ENCODE data around the gene MEPE. TPM values are rescaled to one million over a fixed set of nuclear protein-coding genes. Genes with fewer than 3 reads are reported as not detected.

Gene MEPE
- polyA plus RNA-seq, 1 donor from 2014 or later, result not detected

GRCh38 chr4:87802858-87803257 lies 29.9 kb upstream of the MEPE start:
- Histone ChIP-seq H3K9me2 (ENCODE audit: insufficient read depth, low read length) (no peaks in the 10 kb centered on the region), H3K9ac (ENCODE audit: low read length) (no peak overlapping the region), H3K27me3 (ENCODE audit: insufficient read depth, low read depth, low read length) (no peaks in the 10 kb centered on the region), H3K4me2 (ENCODE audit: low read length) (no peak overlapping the region), H2AFZ (ENCODE audit: low read depth, low read length) (no peak overlapping the region), H3K36me3 (ENCODE audit: insufficient read depth, low read length) (no peaks in the 10 kb centered on the region), H3F3A (ENCODE audit: insufficient read depth, low read length, poor library complexity, severe bottlenecking) (no peaks in the 10 kb centered on the region), H4K20me1 (ENCODE audit: insufficient read depth) (no peaks in the 10 kb centered on the region), H3K79me2 (replicated peaks; ENCODE audit: insufficient read depth, low read length) (no peaks in the 10 kb centered on the region), H3K9me3 (ENCODE audit: low read length) (no peaks in the 10 kb centered on the region), H3K4me3 (ENCODE audit: low read length) (no peak overlapping the region), H3K27ac (ENCODE audit: low read length) (no peak overlapping the region)
- no peak for TF ChIP-seq REST (IDR thresholded peaks at IDR 0.05; ENCODE audit: borderline replicate concordance)
- no peak for TF ChIP-seq SMC3 (conservative IDR thresholded peaks at IDR 0.05; ENCODE audit: poor library complexity)
- no peak for TF ChIP-seq EP300 (conservative IDR thresholded peaks at IDR 0.05; ENCODE audit: poor library complexity, severe bottlenecking)
- no peak for TF ChIP-seq RAD21 (conservative IDR thresholded peaks at IDR 0.05)
- TF ChIP-seq CTCF (IDR thresholded peaks at IDR 0.05; ENCODE audit: poor library complexity, severe bottlenecking), result no peak
- no peak for TF ChIP-seq EZH2 (IDR thresholded peaks at IDR 0.05; ENCODE audit: borderline replicate concordance, insufficient read depth, low read length, poor library complexity, severe bottlenecking)
- TF ChIP-seq TAF1 (IDR thresholded peaks at IDR 0.05; ENCODE audit: low read depth), result no peak
- no peak for TF ChIP-seq MXI1 (conservative IDR thresholded peaks at IDR 0.05; ENCODE audit: poor library complexity, severe bottlenecking)
- TF ChIP-seq POLR2AphosphoS5 (IDR thresholded peaks at IDR 0.05), result no peak

GRCh38 chr4:87803421-87803820 lies 29.3 kb upstream of the MEPE start:
- Histone ChIP-seq H3K9ac (ENCODE audit: low read length) (no peak overlapping the region), H3K27ac (ENCODE audit: low read length) (no peak overlapping the region), H3K79me2 (replicated peaks; ENCODE audit: insufficient read depth, low read length) (no peaks in the 10 kb centered on the region), H3K9me3 (ENCODE audit: low read length) (no peaks in the 10 kb centered on the region), H4K20me1 (ENCODE audit: insufficient read depth) (no peaks in the 10 kb centered on the region), H3K27me3 (ENCODE audit: insufficient read depth, low read depth, low read length) (no peaks in the 10 kb centered on the region), H3K9me2 (ENCODE audit: insufficient read depth, low read length) (no peaks in the 10 kb centered on the region), H2AFZ (ENCODE audit: low read depth, low read length) (no peak overlapping the region), H3F3A (ENCODE audit: insufficient read depth, low read length, poor library complexity, severe bottlenecking) (no peaks in the 10 kb centered on the region), H3K4me2 (ENCODE audit: low read length) (no peak overlapping the region), H3K4me3 (ENCODE audit: low read length) (no peak overlapping the region), H3K36me3 (ENCODE audit: insufficient read depth, low read length) (no peaks in the 10 kb centered on the region)
- TF ChIP-seq MXI1 (conservative IDR thresholded peaks at IDR 0.05; ENCODE audit: poor library complexity, severe bottlenecking), result no peak
- TF ChIP-seq TAF1 (IDR thresholded peaks at IDR 0.05; ENCODE audit: low read depth), result no peak
- no peak for TF ChIP-seq EZH2 (IDR thresholded peaks at IDR 0.05; ENCODE audit: borderline replicate concordance, insufficient read depth, low read length, poor library complexity, severe bottlenecking)
- TF ChIP-seq CTCF (IDR thresholded peaks at IDR 0.05; ENCODE audit: poor library complexity, severe bottlenecking), result no peak
